WTC11 (cell line): Measurements from ENCODE around the gene SHISA7. TPM values are rescaled to one million over a fixed set of nuclear protein-coding genes. Genes with fewer than 3 reads are reported as not detected.
A peak's percentile ranks its signal among the peaks of the same experiment; 100 is the strongest.

Source experiments
- ATAC-seq: fragments of 200-7000 bp; cut with Tn5 transposase; 2 replicates; pipeline ENCODE4 v1.10.0; 2021; ENCODE audit warnings: mild to moderate bottlenecking, moderate library complexity
- CTCF ChIA-PET: fragments of 300-600 bp; sonication (Branson Sonifier 250); formaldehyde crosslinking; loops from one replicate; lab custom pipeline; 2021; ENCODE audit warnings: antibody characterized with exemption; lab: Charles Lee
- POLR2A ChIA-PET: fragments of 350-600 bp; sonication (Branson Sonifier 250); formaldehyde crosslinking; loops from one replicate; lab custom pipeline; 2021; ENCODE audit warnings: antibody characterized with exemption; lab: Charles Lee
- DNase-seq: peaks from one replicate; pipeline ENCODE4 v3.0.0; 2021; ENCODE audit warnings: low spot score
- H3K27ac Mint-ChIP-seq: 2 replicates; pipeline ENCODE4 v1.8.0; 2021; ENCODE audit warnings: mixed read lengths
- H3K27me3 Mint-ChIP-seq: 2 replicates; pipeline ENCODE4 v1.8.0; 2021; ENCODE audit warnings: low read depth, mild to moderate bottlenecking, moderate library complexity, mixed read lengths
- H3K36me3 Mint-ChIP-seq: 2 replicates; pipeline ENCODE4 v1.8.0; 2021; ENCODE audit warnings: mixed read lengths
- H3K4me1 Mint-ChIP-seq: 2 replicates; pipeline ENCODE4 v1.8.0; 2022; ENCODE audit warnings: mixed read lengths
- H3K4me3 Mint-ChIP-seq: 2 replicates; pipeline ENCODE4 v1.8.0; 2021; ENCODE audit warnings: mild to moderate bottlenecking, moderate library complexity, mixed read lengths
- H3K9me3 Mint-ChIP-seq: 2 replicates; pipeline ENCODE4 v1.8.0; 2021; ENCODE audit warnings: mixed read lengths
- CBFB ChIP-seq: sonication (generic); formaldehyde crosslinking; IDR thresholded peaks from 2 replicates; pipeline ENCODE4 v1.8.1; 2022; ENCODE audit warnings: mild to moderate bottlenecking, low read depth, missing genetic modification reagents
- HMGA2 ChIP-seq: fragments of 250-450 bp; sonication (Bioruptor Pico); IDR thresholded peaks from 2 replicates; pipeline ENCODE4 v1.4.0; 2021; ENCODE audit warnings: mild to moderate bottlenecking, moderate library complexity
- NFATC4 ChIP-seq: fragments of 250-450 bp; sonication (Bioruptor Pico); IDR thresholded peaks from 2 replicates; pipeline ENCODE4 v1.9.0; 2021; ENCODE audit warnings: mild to moderate bottlenecking
- RELA ChIP-seq: sonication (generic); formaldehyde crosslinking; IDR thresholded peaks from 2 replicates; pipeline ENCODE4 v1.8.1; 2022; ENCODE audit warnings: missing genetic modification reagents, mild to moderate bottlenecking, borderline replicate concordance
- RORB ChIP-seq: fragments of 250-450 bp; sonication (Bioruptor Pico); IDR thresholded peaks from 2 replicates; pipeline ENCODE4 v1.9.0; 2021; ENCODE audit warnings: mild to moderate bottlenecking
- ZNF219 ChIP-seq: sonication (generic); formaldehyde crosslinking; IDR thresholded peaks from 2 replicates; pipeline ENCODE4 v1.8.0; 2023; ENCODE audit warnings: missing genetic modification reagents, mild to moderate bottlenecking, borderline replicate concordance
- ZNF396 ChIP-seq: fragments of 250-450 bp; sonication (Bioruptor Pico); IDR thresholded peaks from 2 replicates; pipeline ENCODE4 v1.8.0; 2021; ENCODE audit warnings: mild to moderate bottlenecking, moderate library complexity, borderline replicate concordance
- total RNA-seq: library from RNA; stranded (reverse); gene quantifications from 3 replicates; pipeline ENCODE4 v1.2.3, GENCODE V29; 2021
- TF ChIP-seq, protein P1 (sequence below): sonication (generic); formaldehyde crosslinking; IDR thresholded peaks from 2 replicates; pipeline ENCODE4 v1.8.0; 2022; ENCODE audit warnings: missing genetic modification reagents
- TF ChIP-seq, protein P2 (sequence below): sonication (generic); formaldehyde crosslinking; IDR thresholded peaks from 2 replicates; pipeline ENCODE4 v1.8.1; 2023; ENCODE audit warnings: mild to moderate bottlenecking, missing genetic modification reagents, moderate library complexity
- TF ChIP-seq, protein P3 (sequence below): sonication (generic); formaldehyde crosslinking; IDR thresholded peaks from 2 replicates; pipeline ENCODE4 v1.8.1; 2023; ENCODE audit warnings: mild to moderate bottlenecking, missing genetic modification reagents
- TF ChIP-seq, protein P4 (sequence below): fragments of 200-600 bp; IDR thresholded peaks from 2 replicates; pipeline ENCODE4 v1.8.0; 2022; ENCODE audit warnings: antibody characterized with exemption
- TF ChIP-seq, protein P5 (sequence below): sonication (generic); formaldehyde crosslinking; conservative IDR thresholded peaks from 2 replicates; pipeline ENCODE4 v1.8.1; 2022; ENCODE audit warnings: mild to moderate bottlenecking, missing genetic modification reagents

The SHISA7 gene
- total RNA-seq, 1 experiment from 2014 or later: 0.79 TPM

DNA sequence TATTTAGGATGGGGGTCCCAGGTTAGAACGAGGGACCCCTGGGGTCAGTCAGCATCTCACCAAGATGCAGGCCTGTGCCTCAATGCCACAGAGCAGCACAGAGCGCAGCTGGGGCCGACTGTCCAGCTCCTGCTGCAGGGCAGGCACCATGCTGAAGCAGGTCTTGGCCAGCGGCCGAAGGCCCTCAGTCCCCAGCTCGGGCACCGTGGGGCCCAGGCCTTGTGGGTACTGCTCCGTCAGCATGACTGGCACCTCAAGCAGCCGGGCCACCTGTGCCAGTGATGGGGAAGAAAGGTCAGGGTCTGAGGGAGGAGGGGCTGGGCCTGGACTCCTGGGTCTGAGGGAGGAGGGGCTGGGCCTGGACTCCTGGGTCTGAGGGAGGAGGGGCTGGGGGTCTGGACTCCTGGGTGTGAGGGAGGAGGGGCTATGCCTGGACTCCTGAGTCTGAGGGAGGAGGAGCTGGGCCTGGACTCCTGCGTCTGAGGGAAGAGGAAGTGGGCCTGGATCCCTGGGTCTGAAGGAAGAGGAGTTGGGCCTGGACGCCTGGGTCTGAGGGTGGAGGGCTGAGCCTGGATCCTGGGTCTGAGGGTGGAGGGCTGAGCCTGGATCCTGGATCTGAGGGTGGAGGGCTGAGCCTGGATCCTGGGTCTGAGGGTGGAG, 12.6 kb upstream of the SHISA7 start (continued):
- TF ChIP-seq, protein P1, sequence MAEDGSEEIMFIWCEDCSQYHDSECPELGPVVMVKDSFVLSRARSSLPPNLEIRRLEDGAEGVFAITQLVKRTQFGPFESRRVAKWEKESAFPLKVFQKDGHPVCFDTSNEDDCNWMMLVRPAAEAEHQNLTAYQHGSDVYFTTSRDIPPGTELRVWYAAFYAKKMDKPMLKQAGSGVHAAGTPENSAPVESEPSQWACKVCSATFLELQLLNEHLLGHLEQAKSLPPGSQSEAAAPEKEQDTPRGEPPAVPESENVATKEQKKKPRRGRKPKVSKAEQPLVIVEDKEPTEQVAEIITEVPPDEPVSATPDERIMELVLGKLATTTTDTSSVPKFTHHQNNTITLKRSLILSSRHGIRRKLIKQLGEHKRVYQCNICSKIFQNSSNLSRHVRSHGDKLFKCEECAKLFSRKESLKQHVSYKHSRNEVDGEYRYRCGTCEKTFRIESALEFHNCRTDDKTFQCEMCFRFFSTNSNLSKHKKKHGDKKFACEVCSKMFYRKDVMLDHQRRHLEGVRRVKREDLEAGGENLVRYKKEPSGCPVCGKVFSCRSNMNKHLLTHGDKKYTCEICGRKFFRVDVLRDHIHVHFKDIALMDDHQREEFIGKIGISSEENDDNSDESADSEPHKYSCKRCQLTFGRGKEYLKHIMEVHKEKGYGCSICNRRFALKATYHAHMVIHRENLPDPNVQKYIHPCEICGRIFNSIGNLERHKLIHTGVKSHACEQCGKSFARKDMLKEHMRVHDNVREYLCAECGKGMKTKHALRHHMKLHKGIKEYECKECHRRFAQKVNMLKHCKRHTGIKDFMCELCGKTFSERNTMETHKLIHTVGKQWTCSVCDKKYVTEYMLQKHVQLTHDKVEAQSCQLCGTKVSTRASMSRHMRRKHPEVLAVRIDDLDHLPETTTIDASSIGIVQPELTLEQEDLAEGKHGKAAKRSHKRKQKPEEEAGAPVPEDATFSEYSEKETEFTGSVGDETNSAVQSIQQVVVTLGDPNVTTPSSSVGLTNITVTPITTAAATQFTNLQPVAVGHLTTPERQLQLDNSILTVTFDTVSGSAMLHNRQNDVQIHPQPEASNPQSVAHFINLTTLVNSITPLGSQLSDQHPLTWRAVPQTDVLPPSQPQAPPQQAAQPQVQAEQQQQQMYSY: no peak
- TF ChIP-seq ZNF396 (no peak), ZNF219 (no peak), NFATC4 (CRISPR knock-in tag) (no peak), HMGA2 (no peak), CBFB (CRISPR knock-in tag) (no peak)
- TF ChIP-seq, protein P2, sequence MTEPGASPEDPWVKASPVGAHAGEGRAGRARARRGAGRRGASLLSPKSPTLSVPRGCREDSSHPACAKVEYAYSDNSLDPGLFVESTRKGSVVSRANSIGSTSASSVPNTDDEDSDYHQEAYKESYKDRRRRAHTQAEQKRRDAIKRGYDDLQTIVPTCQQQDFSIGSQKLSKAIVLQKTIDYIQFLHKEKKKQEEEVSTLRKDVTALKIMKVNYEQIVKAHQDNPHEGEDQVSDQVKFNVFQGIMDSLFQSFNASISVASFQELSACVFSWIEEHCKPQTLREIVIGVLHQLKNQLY (CRISPR knock-in tag): no peak

DNA sequence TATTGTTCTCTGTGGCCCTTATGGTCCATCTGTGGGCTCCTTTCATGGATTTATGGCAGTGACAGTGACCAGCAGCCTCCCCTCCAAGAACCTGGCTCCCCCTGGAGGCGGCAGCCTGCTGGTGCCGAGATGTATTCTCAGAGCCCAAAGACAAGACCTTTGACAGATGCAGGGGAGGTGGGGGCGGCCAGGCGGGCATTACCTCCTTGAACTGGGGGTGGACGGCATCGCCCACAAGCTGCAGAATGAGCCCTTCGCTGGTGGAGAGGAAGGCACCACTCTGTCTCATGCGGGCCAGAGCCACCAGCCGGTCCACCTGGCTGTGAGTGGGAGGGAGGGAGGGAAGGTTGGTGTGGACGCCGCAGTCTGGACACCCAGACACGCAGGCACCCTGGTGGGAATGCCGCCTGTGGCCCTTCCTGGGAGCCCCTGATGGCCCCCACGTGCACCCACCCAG, 11.7 kb upstream of the SHISA7 start:
- DNase-seq: peak; percentile 83
- Mint-ChIP-seq H3K4me3 (no peak overlapping the region), H3K27ac (0 out of 2 replicates have a peak overlapping the region, but pooled peaks have one; percentile 63), H3K4me1 (peaks cover 16% of the 10 kb centered on the region), H3K9me3 (no peaks in the 10 kb centered on the region), H3K36me3 (peaks cover 12% of the 10 kb centered on the region), H3K27me3 (peaks cover 32% of the 10 kb centered on the region)
- ChIA-PET CTCF (interaction anchor here (0.6 to 2.1 kb wide), 4 partner anchors 18 to 314 kb away, joined by 3 to 13 read pairs (median 3); partner anchors contain the start of gene ZNF628), POLR2A (no interaction called here)
- ATAC-seq: 0 out of 2 replicates have a peak, but pooled peaks have one; percentile 14
- TF ChIP-seq, protein P3, sequence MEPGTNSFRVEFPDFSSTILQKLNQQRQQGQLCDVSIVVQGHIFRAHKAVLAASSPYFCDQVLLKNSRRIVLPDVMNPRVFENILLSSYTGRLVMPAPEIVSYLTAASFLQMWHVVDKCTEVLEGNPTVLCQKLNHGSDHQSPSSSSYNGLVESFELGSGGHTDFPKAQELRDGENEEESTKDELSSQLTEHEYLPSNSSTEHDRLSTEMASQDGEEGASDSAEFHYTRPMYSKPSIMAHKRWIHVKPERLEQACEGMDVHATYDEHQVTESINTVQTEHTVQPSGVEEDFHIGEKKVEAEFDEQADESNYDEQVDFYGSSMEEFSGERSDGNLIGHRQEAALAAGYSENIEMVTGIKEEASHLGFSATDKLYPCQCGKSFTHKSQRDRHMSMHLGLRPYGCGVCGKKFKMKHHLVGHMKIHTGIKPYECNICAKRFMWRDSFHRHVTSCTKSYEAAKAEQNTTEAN: no peak
- TF ChIP-seq, protein P4, sequence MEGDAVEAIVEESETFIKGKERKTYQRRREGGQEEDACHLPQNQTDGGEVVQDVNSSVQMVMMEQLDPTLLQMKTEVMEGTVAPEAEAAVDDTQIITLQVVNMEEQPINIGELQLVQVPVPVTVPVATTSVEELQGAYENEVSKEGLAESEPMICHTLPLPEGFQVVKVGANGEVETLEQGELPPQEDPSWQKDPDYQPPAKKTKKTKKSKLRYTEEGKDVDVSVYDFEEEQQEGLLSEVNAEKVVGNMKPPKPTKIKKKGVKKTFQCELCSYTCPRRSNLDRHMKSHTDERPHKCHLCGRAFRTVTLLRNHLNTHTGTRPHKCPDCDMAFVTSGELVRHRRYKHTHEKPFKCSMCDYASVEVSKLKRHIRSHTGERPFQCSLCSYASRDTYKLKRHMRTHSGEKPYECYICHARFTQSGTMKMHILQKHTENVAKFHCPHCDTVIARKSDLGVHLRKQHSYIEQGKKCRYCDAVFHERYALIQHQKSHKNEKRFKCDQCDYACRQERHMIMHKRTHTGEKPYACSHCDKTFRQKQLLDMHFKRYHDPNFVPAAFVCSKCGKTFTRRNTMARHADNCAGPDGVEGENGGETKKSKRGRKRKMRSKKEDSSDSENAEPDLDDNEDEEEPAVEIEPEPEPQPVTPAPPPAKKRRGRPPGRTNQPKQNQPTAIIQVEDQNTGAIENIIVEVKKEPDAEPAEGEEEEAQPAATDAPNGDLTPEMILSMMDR: peak; percentile 58

DNA sequence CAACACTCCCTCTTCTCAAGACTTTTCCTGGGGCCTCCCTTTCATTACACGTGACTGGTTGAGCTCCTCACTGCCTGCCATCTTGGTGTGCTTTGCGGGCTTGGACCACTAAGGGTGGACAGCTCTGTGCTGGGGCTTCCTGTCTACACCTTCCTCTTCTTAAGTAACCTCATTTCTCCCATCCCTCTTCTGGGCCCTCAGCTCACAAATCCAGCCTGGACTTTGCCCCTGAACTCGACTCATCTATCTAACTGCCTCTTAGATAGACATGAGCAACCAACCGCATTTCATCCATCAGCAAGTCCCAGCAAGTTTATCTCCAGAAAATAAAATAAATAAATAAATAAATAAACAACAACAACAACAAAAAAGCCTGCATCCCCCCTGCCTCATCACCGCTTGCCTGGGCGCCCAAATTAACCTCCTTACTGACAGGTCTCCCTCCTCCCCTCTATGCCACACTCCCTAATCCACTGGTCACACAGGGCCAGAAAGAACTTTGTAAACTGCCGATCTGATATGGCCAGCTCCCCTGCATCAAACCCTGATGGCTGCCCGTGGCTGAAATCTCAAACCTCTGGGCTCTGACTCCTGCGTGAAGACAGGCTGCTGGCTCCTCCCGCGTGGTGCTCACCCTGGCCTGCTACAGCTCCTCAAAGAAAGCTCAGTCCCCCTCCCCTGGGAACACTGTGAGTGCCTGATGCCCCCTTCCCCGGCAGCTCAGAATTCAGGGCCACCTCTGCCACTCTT, 10.6 kb upstream of the SHISA7 start:
- no peaks in the 10 kb centered on the region for H3K9me3 Mint-ChIP-seq
- peaks cover 32% of the 10 kb centered on the region for H3K27me3 Mint-ChIP-seq
- ChIA-PET POLR2A (interaction anchor here (1.3 to 1.6 kb wide), 2 partner anchors 9 to 23 kb away, joined by 4 to 6 read pairs; partner anchors contain the start of gene ZNF628), CTCF (interaction anchor here (0.6 to 3.0 kb wide), 14 partner anchors 9 to 307 kb away, joined by 3 to 18 read pairs (median 4); partner anchors contain the start of genes CCDC106, ISOC2, ZNF628 and ZNF865)
- TF ChIP-seq ZNF396 (no peak), RELA (CRISPR knock-in tag) (0 out of 2 replicates have a peak, but pooled peaks have one; percentile 28), RORB (no peak)
- TF ChIP-seq, protein P5, sequence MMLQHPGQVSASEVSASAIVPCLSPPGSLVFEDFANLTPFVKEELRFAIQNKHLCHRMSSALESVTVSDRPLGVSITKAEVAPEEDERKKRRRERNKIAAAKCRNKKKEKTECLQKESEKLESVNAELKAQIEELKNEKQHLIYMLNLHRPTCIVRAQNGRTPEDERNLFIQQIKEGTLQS (CRISPR knock-in tag): no peak
- DNase-seq (no peak), ATAC-seq (no peak)
- H3K4me3 Mint-ChIP-seq: 0 out of 2 replicates have a peak overlapping the region, but pooled peaks have one; percentile 24
- H3K27ac Mint-ChIP-seq: peak overlapping the region; percentile 13; the same call in 1 of the 2 replicates
- H3K36me3 Mint-ChIP-seq: peaks cover 12% of the 10 kb centered on the region
- peaks cover 12% of the 10 kb centered on the region for H3K4me1 Mint-ChIP-seq
